IPS DF 6.9 (cell line): Measurements from ENCODE around the gene TMEM242.
"Not testable (repeated sequence)": the region's sequence is repeated elsewhere in the genome, so short reads cannot be mapped to it uniquely, and the experiment has no call there.

ENCODE experiments used
- DNase-seq: peaks from one replicate; pipeline ENCODE4 v3.0.0-alpha.2; 2013; ENCODE audit warnings: low read depth, low spot score
- H3K27ac ChIP-seq: one replicate; pipeline ENCODE4 v1.5.1; 2013; ENCODE audit warnings: low read length, control low read depth
- H3K27me3 ChIP-seq: 2 replicates; pipeline ENCODE4 v1.6.1; 2013; ENCODE audit warnings: mild to moderate bottlenecking, low read length; ENCODE audit not compliant: control insufficient read depth, insufficient read depth
- H3K36me3 ChIP-seq: 2 replicates; pipeline ENCODE4 v1.6.1; 2013; ENCODE audit warnings: low read length; ENCODE audit not compliant: control insufficient read depth, insufficient read depth
- H3K4me1 ChIP-seq: 2 replicates; pipeline ENCODE4 v1.6.1; 2013; ENCODE audit warnings: low read length; ENCODE audit not compliant: control insufficient read depth, insufficient read depth
- H3K4me3 ChIP-seq: 2 replicates; pipeline ENCODE4 v1.5.1; 2013; ENCODE audit warnings: mild to moderate bottlenecking, low read length
- H3K9me3 ChIP-seq: 2 replicates; pipeline ENCODE4 v1.6.1; 2013; ENCODE audit warnings: low read length, inconsistent platforms; ENCODE audit not compliant: control insufficient read depth, insufficient read depth
- WGBS: extraction: QIAGEN DNeasy Blood & Tissue Kit; methylation state at CpG from one replicate; pipeline ENCODE4 v1.1.7; 2013; ENCODE audit warnings: mixed read lengths, missing lambda C conversion rate; ENCODE audit not compliant: insufficient read length, insufficient coverage; 5-methylcytosine and 5-hydroxymethylcytosine counted together

The TMEM242 gene

DNA sequence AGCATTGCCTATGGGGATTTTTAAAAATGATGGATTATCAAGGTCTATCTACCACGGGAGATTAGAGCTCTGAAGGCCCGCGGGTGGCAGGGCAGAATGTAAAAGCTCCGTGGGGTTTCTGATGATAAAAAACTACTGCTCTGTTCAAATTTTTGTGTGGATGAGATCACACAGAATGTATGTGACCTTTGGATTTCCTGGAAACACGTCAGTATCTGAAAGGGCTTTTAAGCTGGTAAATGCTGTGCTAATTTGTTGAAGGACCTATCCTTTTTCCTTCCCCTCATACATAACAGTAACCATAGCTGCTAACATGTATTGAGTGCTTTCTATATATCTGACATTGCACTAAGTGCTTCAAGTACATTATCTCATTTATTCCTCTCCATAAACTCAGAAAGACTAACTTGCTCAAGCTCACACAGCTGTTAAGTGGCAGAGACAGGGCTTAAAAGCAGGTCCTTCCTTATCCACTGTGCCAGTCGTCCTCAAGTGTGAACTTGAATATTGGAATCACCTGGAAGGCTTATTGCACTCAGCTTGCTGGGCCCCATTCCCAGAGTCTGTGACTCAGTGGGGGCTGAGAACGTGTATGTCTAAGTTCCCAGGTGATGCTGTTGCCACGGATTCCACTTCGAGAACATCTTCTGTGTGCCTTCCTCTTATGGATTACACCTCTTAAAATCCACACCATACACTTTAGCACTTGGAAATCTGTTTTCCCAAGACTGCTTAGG lies 1.9 kb upstream of the TMEM242 start:
- WGBS, result no CpG with 5 or more reads among the region's 9 CpGs
- DNase-seq, result no peak

DNA sequence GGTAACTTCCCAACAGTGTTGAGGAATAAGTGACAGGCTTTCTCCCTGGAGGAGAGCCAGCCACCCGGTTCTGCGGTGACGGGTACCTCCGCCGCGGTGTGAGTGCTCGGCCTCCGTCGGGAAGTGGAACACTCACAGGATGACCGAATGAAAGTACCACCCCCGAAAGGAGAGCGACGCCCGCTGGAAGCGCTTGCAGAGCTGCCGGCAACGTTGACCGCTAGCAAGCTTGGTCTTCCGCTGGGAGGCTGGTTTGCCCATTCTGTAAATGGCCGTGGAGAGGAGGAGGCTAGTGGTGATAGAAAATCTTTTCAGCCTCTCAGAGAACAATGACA lies 614 bp upstream of the TMEM242 start:
- Histone ChIP-seq H3K36me3 (no peaks in the 10 kb centered on the region), H3K4me1 (no peaks in the 10 kb centered on the region), H3K27me3 (no peaks in the 10 kb centered on the region), H3K27ac (no peak overlapping the region), H3K9me3 (no peaks in the 10 kb centered on the region), H3K4me3 (peak overlapping the region; percentile 85; the same call in 1 of the 2 replicates)
- no peak for DNase-seq
- no CpG with 5 or more reads among the region's 20 CpGs for WGBS

More for the DNA sequence above, 1.9 kb upstream of the TMEM242 start:
- Histone ChIP-seq H3K9me3 (no peaks in the 10 kb centered on the region), H3K4me3 (no peak overlapping the region), H3K27me3 (no peaks in the 10 kb centered on the region), H3K27ac (no peak overlapping the region), H3K4me1 (no peaks in the 10 kb centered on the region), H3K36me3 (no peaks in the 10 kb centered on the region)

DNA sequence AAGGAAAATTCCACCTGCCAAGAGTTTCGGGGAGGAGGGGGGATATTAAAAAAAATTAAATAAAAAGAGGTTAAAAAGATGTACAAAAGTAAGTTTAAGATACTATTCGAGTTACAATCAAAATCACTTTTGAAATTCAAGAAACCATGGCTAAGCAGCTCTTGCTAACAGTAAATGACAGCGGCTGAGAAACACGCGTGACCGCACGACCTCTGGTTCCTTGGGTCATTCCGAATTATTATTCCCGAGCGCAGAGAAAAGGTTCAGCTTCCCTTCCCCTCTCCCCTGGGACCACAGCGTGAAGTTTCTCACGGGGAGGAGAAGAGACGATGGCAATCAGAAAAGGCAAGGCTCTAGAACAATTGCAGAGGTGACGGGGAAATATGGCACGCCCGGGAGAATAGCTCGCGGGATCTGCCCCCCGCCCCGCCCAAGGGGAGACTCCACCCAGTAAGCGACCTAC lies 496 bp downstream of the TMEM242 start:
- no CpG with 5 or more reads among the region's 21 CpGs for WGBS
- Histone ChIP-seq H3K4me3 (peak overlapping the region; percentile 85), H3K9me3 (no peaks in the 10 kb centered on the region), H3K27me3 (no peaks in the 10 kb centered on the region), H3K27ac (no peak overlapping the region), H3K4me1 (no peaks in the 10 kb centered on the region), H3K36me3 (no peaks in the 10 kb centered on the region)
- no peak for DNase-seq

DNA sequence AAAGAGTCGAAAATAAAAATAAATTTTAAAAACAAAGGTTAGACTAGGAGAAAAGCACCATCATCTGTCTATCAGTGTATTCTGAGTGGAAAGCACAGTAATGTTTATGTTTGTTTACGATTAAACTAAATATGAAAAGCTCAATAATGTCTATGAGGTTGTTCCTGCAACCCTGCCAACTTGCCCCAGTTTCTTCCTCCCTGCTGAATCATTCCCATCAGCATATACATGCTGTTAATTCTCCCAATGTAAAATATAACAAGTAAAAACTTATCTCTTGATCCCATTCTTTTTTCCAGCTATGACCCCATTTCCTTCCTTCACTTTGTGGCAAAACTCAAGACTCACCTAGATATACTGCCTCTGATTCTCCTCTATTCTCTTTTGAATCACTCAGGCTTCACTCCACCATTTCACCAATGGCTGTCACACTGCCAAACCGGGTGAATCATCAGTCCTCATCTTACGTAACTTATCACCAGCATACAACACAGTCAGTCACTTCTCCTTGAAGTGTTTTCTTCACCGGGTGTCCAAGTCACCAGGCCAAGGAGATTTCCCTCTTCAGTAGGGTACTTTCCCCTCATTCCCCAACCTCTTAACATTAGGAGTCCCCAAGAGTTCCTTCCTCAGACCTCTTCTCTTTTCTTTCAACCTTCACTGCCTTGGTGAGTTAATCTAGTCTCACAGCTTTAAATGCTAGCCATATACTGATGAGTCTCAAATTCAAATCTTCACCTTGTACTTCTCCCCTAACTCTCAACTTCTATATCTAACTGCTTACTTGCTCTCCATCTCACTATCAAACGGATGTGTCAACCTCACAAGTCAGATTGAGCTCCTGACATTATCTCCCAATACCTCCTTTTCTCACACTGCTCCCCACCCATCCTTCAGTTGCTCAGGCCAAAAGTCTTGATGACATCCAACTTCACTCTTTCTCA lies 6.2 kb downstream of the TMEM242 start:
- no peaks in the 10 kb centered on the region for H3K9me3 ChIP-seq
- H3K4me3 ChIP-seq, result no peak overlapping the region
- DNase-seq, result no peak
- peaks cover 17% of the 10 kb centered on the region; the same call in 1 of the 2 replicates for H3K36me3 ChIP-seq
- no peak overlapping the region for H3K27ac ChIP-seq
- H3K4me1 ChIP-seq, result no peaks in the 10 kb centered on the region
- no CpG with 5 or more reads among the region's 6 CpGs for WGBS
- H3K27me3 ChIP-seq, result no peaks in the 10 kb centered on the region

DNA sequence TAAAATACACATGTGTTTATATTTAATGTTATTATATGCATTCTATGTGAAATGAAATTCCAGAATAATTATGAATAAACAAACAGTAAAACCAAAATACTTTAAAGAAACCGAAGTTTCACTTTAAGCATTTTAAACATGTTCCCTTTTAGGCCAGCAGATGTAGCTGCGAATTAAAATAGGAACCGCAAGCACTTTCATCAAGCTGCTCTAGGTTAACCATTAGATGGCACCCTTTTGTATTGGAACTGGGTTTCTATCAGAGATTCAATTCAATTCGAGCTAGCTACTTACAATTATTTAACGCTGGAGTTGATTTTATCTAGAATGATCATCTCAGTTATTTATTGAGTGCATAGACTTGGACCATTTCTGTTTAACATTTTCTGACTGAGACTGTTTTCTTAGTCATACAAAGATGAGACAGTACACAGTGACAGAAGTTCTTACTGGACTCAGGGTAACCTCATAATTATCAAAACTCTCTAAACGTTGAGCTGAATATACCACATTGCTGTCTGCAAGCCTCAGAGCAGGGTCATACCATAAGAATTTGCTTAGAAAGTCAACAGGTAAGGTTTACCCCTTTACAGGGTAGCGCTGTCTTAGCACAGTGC lies 8.5 kb downstream of the TMEM242 start:
- no peak overlapping the region for H3K27ac ChIP-seq
- no peaks in the 10 kb centered on the region for H3K9me3 ChIP-seq
- no peaks in the 10 kb centered on the region for H3K27me3 ChIP-seq
- DNase-seq, result no peak
- no CpG with 5 or more reads among the region's 7 CpGs for WGBS
- no peak overlapping the region for H3K4me3 ChIP-seq
- no peaks in the 10 kb centered on the region for H3K4me1 ChIP-seq
- H3K36me3 ChIP-seq, result peaks cover 17% of the 10 kb centered on the region; the same call in 1 of the 2 replicates

DNA sequence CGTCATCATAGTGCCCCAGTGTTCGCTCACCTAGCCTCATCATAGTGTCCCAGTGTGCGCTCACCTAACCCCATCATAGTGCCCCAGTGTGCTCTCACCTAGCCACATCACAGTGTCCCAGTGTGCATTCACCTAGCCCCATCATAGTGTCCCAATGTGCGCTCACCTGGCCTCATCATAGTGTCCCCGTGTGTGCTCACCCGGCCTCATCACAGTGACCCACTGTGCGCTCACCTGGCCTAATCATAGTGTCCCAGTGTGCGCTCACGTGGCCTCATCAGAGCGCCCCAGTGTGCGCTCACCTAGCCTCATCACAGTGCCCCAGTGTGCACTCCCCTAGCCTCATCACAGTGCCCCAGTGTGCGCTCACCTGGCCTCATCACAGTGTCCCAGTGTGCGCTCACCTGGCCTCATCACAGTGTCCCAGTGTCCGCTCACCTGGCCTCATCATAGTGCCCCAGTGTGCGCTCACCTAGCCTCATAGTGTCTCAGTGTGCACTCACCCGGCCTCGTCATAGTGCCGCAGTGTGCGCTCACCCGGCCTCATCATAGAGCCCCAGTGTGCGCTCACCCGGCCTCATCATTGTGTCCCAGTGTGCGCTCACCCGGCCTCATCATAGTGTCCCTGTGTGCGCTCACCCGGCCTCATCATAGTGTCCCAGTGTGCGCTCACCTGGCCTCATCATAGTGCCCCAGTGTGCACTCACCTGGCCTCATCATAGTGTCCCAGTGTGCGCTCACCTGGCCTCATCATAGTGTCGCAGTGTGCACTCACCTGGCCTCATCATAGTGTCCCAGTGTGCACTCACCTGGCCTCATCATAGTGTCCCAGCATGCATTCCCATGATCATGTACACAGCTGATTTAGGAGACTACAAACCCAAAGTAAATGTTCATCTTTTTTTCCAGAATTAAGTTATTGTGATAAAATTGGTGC lies 9.5 kb downstream of the TMEM242 start:
- H3K27me3 ChIP-seq, result no peaks in the 10 kb centered on the region
- H3K4me1 ChIP-seq, result no peaks in the 10 kb centered on the region
- H3K9me3 ChIP-seq, result no peaks in the 10 kb centered on the region
- no peak for DNase-seq
- no CpG with 5 or more reads among the region's 29 CpGs for WGBS
- peaks cover 17% of the 10 kb centered on the region; the same call in 1 of the 2 replicates for H3K36me3 ChIP-seq
- H3K27ac ChIP-seq, result no peak overlapping the region
- no peak overlapping the region for H3K4me3 ChIP-seq

DNA sequence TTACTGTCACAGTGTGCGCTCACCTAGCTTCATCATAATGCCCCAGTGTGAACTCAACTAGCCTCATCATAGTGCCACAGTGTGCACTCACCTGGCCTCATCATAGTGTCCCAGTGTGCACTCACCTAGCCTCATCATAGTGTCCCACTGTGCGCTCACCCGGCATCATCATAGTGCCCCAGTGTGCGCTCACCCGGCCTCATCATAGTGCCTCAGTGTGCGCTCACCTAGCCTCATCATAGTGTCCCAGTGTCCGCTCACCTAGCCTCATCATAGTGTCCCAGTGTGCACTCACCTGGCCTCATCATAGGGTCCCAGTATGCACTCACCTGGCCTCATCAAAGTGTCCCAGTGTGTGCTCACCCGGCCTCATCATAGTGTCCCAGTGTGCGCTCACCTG lies 10.6 kb downstream of the TMEM242 start:
- Histone ChIP-seq H3K9me3 (no peaks in the 10 kb centered on the region), H3K36me3 (peaks cover 17% of the 10 kb centered on the region; the same call in 1 of the 2 replicates), H3K27me3 (no peaks in the 10 kb centered on the region), H3K4me1 (no peaks in the 10 kb centered on the region), H3K27ac (no peak overlapping the region), H3K4me3 (no peak overlapping the region)
- DNase-seq, result no peak
- no CpG with 5 or more reads among the region's 9 CpGs for WGBS

DNA sequence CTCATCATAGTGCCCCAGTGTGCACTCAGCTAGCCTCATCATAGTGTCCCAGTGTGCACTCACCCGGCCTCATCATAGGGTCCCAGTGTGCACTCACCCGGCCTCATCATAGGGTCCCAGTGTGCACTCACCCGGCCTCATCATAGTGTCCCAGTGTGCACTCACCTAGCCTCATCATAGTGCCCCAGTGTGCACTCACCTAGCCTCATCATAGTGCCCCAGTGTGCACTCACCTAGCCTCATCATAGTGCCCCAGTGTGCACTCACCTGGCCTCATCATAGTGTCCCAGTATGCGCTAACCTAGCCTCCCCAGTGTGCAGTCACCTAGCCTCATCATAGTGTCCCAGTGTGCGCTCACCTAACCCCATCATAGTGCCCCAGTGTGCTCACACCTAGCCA lies 12.6 kb downstream of the TMEM242 start:
- DNase-seq, H3K4me1 ChIP-seq, H3K4me3 ChIP-seq, H3K27ac ChIP-seq, H3K9me3 ChIP-seq, H3K27me3 ChIP-seq: not testable (repeated sequence)
- peaks cover 17% of the 10 kb centered on the region; the same call in 1 of the 2 replicates for H3K36me3 ChIP-seq
- WGBS, result no CpG with 5 or more reads among the region's 5 CpGs

DNA sequence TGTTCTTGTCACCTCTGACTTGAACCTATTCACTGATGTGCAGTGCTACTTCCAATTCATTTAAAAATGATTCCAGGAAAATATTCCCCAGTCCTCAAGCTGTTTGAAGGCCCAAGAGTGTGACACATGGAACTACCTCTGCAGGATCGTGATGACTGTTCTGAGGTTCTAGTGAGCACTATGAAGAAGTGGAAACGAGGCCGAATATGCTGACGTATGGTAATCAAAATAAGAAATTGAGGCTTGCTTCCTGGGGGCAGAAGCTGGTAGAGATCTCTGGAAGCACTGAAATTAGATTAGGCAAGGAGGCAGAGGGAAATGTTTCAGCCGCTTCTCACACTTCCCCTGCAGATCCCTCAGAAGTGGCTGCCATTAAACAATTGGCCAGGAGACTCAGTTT lies 15.7 kb downstream of the TMEM242 start:
- Histone ChIP-seq H3K36me3 (peaks cover 1% of the 10 kb centered on the region; the same call in 1 of the 2 replicates), H3K4me1 (no peaks in the 10 kb centered on the region; the same call in 1 of the 2 replicates), H3K27ac (no peak overlapping the region), H3K9me3 (no peaks in the 10 kb centered on the region), H3K4me3 (no peak overlapping the region), H3K27me3 (no peaks in the 10 kb centered on the region)
- DNase-seq, result no peak
- WGBS, result no CpG with 5 or more reads among the region's 5 CpGs
